Spinal cord (tissue), 10 donors: Measurements from ENCODE around the gene CST8. TPM values are rescaled to one million over a fixed set of nuclear protein-coding genes. Genes with fewer than 3 reads are reported as not detected.
A peak's percentile ranks its signal among the peaks of the same experiment; 100 is the strongest.

Experiments used
- DNase-seq, 6 donors: peaks; one replicate each; pipeline versions ENCODE4 v3.0.0 to v3.0.0-alpha.2; 2013 to 2015; ENCODE audit warnings: low spot score in 6 of 6, low read depth in 4 of 6
- H3K27ac ChIP-seq: one replicate; pipeline ENCODE4 v1.5.1; 2013; ENCODE audit warnings: low read depth, low read length, control low read depth
- H3K27me3 ChIP-seq: one replicate; pipeline ENCODE4 v1.6.1; 2013; ENCODE audit warnings: low read length; ENCODE audit not compliant: control insufficient read depth, insufficient read depth
- H3K36me3 ChIP-seq: one replicate; pipeline ENCODE4 v1.6.1; 2013; ENCODE audit warnings: low read length; ENCODE audit not compliant: control insufficient read depth, insufficient read depth
- H3K4me1 ChIP-seq: one replicate; pipeline ENCODE4 v1.6.1; 2013; ENCODE audit warnings: low read length; ENCODE audit not compliant: control insufficient read depth, insufficient read depth
- H3K4me3 ChIP-seq: one replicate; pipeline ENCODE4 v1.5.1; 2013; ENCODE audit warnings: low read depth, low read length, control low read depth
- H3K9me3 ChIP-seq: one replicate; pipeline ENCODE4 v1.6.1; 2013; ENCODE audit warnings: low read length; ENCODE audit not compliant: control insufficient read depth, insufficient read depth
- WGBS: methylation state at CpG from one replicate; pipeline ENCODE4 v1.1.5; 2013; ENCODE audit warnings: missing lambda C conversion rate; ENCODE audit not compliant: insufficient coverage; 5-methylcytosine and 5-hydroxymethylcytosine counted together
- polyA plus RNA-seq, 2 donors: library from polyadenylated mRNA; unstranded; fragments of 120-200 nt; gene quantifications; one replicate each; pipeline ENCODE4 v1.2.1, GENCODE V29; 2013; ENCODE audit not compliant: insufficient read length in 2 of 2
- total RNA-seq, 2 donors: library from RNA; depleted of rRNA in 1 of 2; stranded (reverse); fragments of 120-200 nt in 1 of 2; fragments of >200 nt in 1 of 2; gene quantifications; one replicate each; pipeline versions ENCODE4 v1.2.3 to v1.2.4, GENCODE V29; 2013 to 2014
- donor health status: healthy.

CST8 gene
- total and polyA plus RNA-seq, 4 donors, result not detected

DNA sequence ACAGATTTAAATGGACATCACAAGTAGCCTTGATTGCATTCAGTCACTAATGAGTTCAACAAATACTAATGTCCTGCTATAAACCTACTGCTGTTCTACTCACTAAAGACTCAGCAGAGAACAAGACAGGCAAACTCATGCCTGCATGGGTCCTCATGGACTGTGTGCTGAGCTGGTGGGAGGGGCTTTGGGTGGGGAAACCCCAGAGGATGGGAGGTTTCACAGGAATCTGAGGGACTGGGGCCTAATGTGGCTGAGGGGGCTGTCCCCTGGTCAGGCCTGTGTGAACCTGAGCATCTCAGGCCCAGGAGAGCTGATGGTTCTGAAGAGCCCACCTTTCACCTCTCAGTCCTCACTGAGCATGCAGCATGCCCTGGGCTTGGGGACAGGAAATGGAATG lies 1.4 kb downstream of the CST8 start:
- no peaks in the 10 kb centered on the region for H3K4me1 ChIP-seq
- H3K27me3 ChIP-seq, result no peaks in the 10 kb centered on the region
- no peak overlapping the region for H3K4me3 ChIP-seq
- H3K36me3 ChIP-seq, result no peaks in the 10 kb centered on the region
- no peak overlapping the region for H3K27ac ChIP-seq
- H3K9me3 ChIP-seq, result no peaks in the 10 kb centered on the region
- no peak for DNase-seq

- no peak overlapping the region for H3K27ac ChIP-seq
- no peak overlapping the region for H3K4me3 ChIP-seq
- no peaks in the 10 kb centered on the region for H3K27me3 ChIP-seq
- no peaks in the 10 kb centered on the region for H3K4me1 ChIP-seq
- no peaks in the 10 kb centered on the region for H3K9me3 ChIP-seq
- H3K36me3 ChIP-seq, result no peaks in the 10 kb centered on the region
- WGBS, result 85% methylated on average over 2 of the region's 3 CpGs
- DNase-seq, result no peak
Observed at GRCh38 chr20:23493172-23493772, 2.4 kb downstream of the CST8 start.

DNA sequence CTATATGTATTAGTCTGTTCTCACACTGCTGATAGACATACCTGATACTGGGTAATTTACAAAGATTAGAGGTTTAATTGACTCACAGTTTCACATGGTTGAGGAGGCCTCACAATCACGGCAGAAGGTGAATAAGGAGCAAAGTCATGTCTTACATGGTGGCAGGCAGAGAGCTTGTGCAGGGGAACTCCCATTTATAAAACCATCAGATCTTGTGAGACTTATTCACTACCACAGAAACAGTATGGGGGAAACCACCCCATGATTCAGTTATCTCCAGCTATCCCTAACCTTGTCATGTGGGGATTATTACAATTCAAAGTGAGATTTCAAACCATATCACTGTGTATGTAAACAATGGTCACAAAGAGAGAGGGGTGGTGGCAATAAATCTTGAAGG lies 6.6 kb downstream of the CST8 start:
- Histone ChIP-seq H3K27me3 (no peaks in the 10 kb centered on the region), H3K9me3 (no peaks in the 10 kb centered on the region), H3K27ac (no peak overlapping the region), H3K4me3 (no peak overlapping the region), H3K36me3 (no peaks in the 10 kb centered on the region), H3K4me1 (no peaks in the 10 kb centered on the region)
- no CpG with 5 or more reads among the region's 1 CpG for WGBS
- no peak for DNase-seq

- Histone ChIP-seq H3K36me3 (no peaks in the 10 kb centered on the region), H3K27me3 (no peaks in the 10 kb centered on the region), H3K4me3 (no peak overlapping the region), H3K27ac (no peak overlapping the region), H3K4me1 (no peaks in the 10 kb centered on the region), H3K9me3 (no peaks in the 10 kb centered on the region)
- no peak for DNase-seq
- 98% methylated on average over 4 of the region's 4 CpGs for WGBS
Observed at GRCh38 chr20:23501926-23502325, 11.0 kb downstream of the CST8 start.

GRCh38 chr20:23503649-23504048 lies 12.7 kb downstream of the CST8 start:
- WGBS, result 92% methylated on average over 11 of the region's 14 CpGs
- DNase-seq, result no peak
- Histone ChIP-seq H3K4me1 (no peaks in the 10 kb centered on the region), H3K9me3 (no peaks in the 10 kb centered on the region), H3K36me3 (no peaks in the 10 kb centered on the region), H3K4me3 (no peak overlapping the region), H3K27ac (no peak overlapping the region), H3K27me3 (no peaks in the 10 kb centered on the region)

DNA sequence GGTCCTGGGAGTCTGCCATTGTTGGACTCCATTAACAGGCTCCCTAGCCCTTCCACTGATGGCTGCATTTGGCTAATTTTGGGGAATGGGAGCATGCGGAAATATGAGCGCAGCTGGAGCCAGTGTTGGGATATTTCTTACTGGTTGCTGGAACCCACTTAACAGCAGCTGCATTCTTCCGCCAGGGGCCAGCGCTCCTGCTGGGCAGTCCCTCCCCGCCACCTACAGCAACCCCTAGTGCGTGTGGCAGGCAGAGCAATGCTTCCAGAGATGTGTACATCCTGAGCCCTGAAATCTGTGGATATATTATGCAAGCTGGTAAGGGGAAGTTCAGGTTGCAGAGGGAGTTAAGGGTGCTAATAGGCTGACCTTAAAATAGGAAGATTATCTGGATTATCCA lies 16.4 kb downstream of the CST8 start:
- H3K4me1 ChIP-seq, result no peaks in the 10 kb centered on the region
- no peaks in the 10 kb centered on the region for H3K27me3 ChIP-seq
- no peak for DNase-seq
- 90% methylated on average over 3 of the region's 6 CpGs for WGBS
- no peaks in the 10 kb centered on the region for H3K36me3 ChIP-seq
- H3K4me3 ChIP-seq, result no peak overlapping the region
- no peaks in the 10 kb centered on the region for H3K9me3 ChIP-seq
- H3K27ac ChIP-seq, result no peak overlapping the region

- Histone ChIP-seq H3K27ac (no peak overlapping the region), H3K9me3 (no peaks in the 10 kb centered on the region)
- peak in 1 of 6 donors; percentile 7 for DNase-seq
Observed at GRCh38 chr20:23508449-23509229, 17.7 kb downstream of the CST8 start.

DNA sequence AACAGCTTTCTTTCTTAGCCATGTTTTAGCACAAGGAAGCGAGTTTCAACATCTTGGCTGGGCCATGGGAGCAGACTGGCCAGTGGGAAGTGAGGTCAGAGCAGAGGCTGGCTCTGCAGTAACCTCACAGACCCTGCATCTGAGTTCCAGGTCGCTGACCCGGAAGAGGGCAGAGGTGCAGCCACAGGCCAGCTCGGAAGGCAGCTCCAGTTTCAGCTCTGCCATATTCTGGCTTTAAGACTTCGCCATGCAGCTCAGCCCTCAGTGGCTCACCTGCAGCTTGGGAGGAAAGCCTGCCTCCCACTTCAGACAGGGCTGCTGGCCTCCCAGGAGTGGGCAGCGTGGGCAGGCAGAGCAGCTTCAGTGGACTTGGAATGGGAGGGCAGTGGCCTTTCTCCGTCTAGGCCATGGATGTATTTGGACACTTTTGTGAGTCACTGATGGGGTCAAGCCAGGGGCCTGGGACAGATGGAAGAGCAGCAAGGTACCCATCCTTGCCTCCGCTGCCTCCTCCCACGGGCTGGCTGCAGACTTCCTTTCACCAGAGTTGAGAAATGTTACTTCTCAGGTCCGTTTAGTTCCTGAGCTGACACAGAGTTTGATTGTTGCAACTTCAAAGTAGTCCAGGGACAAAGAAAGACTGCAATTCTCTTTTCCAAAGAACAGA lies 18.5 kb downstream of the CST8 start:
- 71% methylated on average over 10 of the region's 10 CpGs for WGBS
- no peak overlapping the region for H3K4me3 ChIP-seq
- no peaks in the 10 kb centered on the region for H3K36me3 ChIP-seq
- H3K4me1 ChIP-seq, result no peaks in the 10 kb centered on the region
- no peaks in the 10 kb centered on the region for H3K9me3 ChIP-seq
- no peak for DNase-seq
- no peaks in the 10 kb centered on the region for H3K27me3 ChIP-seq
- no peak overlapping the region for H3K27ac ChIP-seq

More at GRCh38 chr20:23508449-23509229, 17.7 kb downstream of the CST8 start:
- H3K4me1 ChIP-seq, result no peaks in the 10 kb centered on the region
- no peaks in the 10 kb centered on the region for H3K36me3 ChIP-seq
- WGBS, result 38% methylated on average over 3 of the region's 8 CpGs
- H3K27me3 ChIP-seq, result no peaks in the 10 kb centered on the region
- H3K4me3 ChIP-seq, result no peak overlapping the region

- H3K4me1 ChIP-seq, result no peaks in the 10 kb centered on the region
- no peaks in the 10 kb centered on the region for H3K36me3 ChIP-seq
- H3K27me3 ChIP-seq, result no peaks in the 10 kb centered on the region
- no peak overlapping the region for H3K27ac ChIP-seq
- no peak for DNase-seq
- no peaks in the 10 kb centered on the region for H3K9me3 ChIP-seq
- H3K4me3 ChIP-seq, result no peak overlapping the region
- 94% methylated on average over 9 of the region's 12 CpGs for WGBS
Observed at GRCh38 chr20:23510000-23510590, 19.2 kb downstream of the CST8 start.
